H1 (cell line): Measurements from ENCODE around the gene YWHAE. TPM values are rescaled to one million over a fixed set of nuclear protein-coding genes. Genes with fewer than 3 reads are reported as not detected.

Source experiments
- CTCF ChIP-seq, 3 experiments: IDR thresholded peaks; 1 replicate in 2 of 3; 2 replicates in 1 of 3; pipeline versions ENCODE4 v1.5.1 to v1.6.1; 2011; ENCODE audit warnings: low read length in 3 of 3, mild to moderate bottlenecking in 3 of 3, inconsistent platforms in 2 of 3, low read depth in 1 of 3, moderate library complexity in 1 of 3; ENCODE audit not compliant: insufficient read depth in 1 of 3; ENCODE audit errors: control extremely low read depth in 1 of 3
- E2F6 ChIP-seq: IDR thresholded peaks from 2 replicates; pipeline ENCODE4 v1.6.1; 2012; ENCODE audit warnings: inconsistent platforms
- EP300 ChIP-seq, 2 experiments: IDR thresholded peaks; 1 replicate in 1 of 2; 2 replicates in 1 of 2; pipeline ENCODE4 v1.6.1; 2011 to 2012; ENCODE audit warnings: low read depth in 2 of 2, low read length in 2 of 2, mild to moderate bottlenecking in 2 of 2, borderline replicate concordance in 1 of 2, inconsistent platforms in 1 of 2, moderate library complexity in 1 of 2
- KDM1A ChIP-seq: fragments of 200-600, 300-600 bp; sonication (generic); IDR thresholded peaks from 2 replicates; pipeline ENCODE4 v1.7.1; 2016; ENCODE audit warnings: mild to moderate bottlenecking, low read length, borderline replicate concordance
- KDM5A ChIP-seq: fragments of 200-600 bp; IDR thresholded peaks from 2 replicates; pipeline ENCODE4 v1.7.1; 2012; ENCODE audit warnings: mild to moderate bottlenecking, low read length, inconsistent platforms, mixed read lengths
- SAP30 ChIP-seq: fragments of 300-600 bp; sonication (generic); IDR thresholded peaks from 2 replicates; pipeline ENCODE4 v1.7.1; 2012; ENCODE audit warnings: low read length, moderate library complexity, mild to moderate bottlenecking, inconsistent platforms; ENCODE audit not compliant: insufficient read depth, insufficient replicate concordance
- USF2 ChIP-seq: IDR thresholded peaks from 2 replicates; pipeline ENCODE4 v1.6.1; 2011; ENCODE audit warnings: low read length, improper control_type of control experiment
- polyA plus RNA-seq, 7 experiments: library from polyadenylated mRNA; depleted of rRNA in 3 of 7; stranded (reverse) in 5 of 7; unstranded in 2 of 7; fragments of >200 nt in 5 of 7; fragments of 200-250 nt in 2 of 7; gene quantifications; 1 replicate in 5 of 7; 2 replicates in 1 of 7; 4 replicates in 1 of 7; pipeline versions ENCODE4 v1.2.1 to v1.2.3, GENCODE V29; 2011 to 2013; ENCODE audit warnings: missing spikeins in 2 of 7, mixed read lengths in 2 of 7
- total RNA-seq: library from RNA; stranded (reverse); fragmentation: NEBNext Ultra II Directional; extraction: Animal tissue kit (Norgen Biotek cat#: 25700); gene quantifications from 2 replicates; pipeline ENCODE4 v1.2.1, GENCODE V29; 2021

The YWHAE gene
- total and polyA plus RNA-seq, 2 of the 8 experiments (the other 6 are each of a cell fraction or from before 2014, with no cell fraction given) = 559 to 1,186 TPM

- TF ChIP-seq SAP30 = no peak
- no peak for TF ChIP-seq USF2
- no peak for TF ChIP-seq E2F6
- TF ChIP-seq KDM5A = no peak
- no peak for TF ChIP-seq CTCF (IDR thresholded peaks at IDR 0.05; ENCODE audit: control extremely low read depth in 1 of 3, insufficient read depth in 1 of 3, low read depth in 1 of 3, low read length in 3 of 3)
- TF ChIP-seq KDM1A = no peak
- no peak for TF ChIP-seq EP300 (IDR thresholded peaks at IDR 0.05; ENCODE audit: borderline replicate concordance in 1 of 2, low read depth in 2 of 2, low read length in 2 of 2)
- TF ChIP-seq, all 59 proteins: peak for 0
Observed at GRCh38 chr17:1421470-1421869, 21.4 kb upstream of the YWHAE start (continued).
